ENCODE results near the gene GABPA.

The GABPA gene

GRCh38 chr21:25811186-25811585 is 76.4 kb downstream of the GABPA start:
- no peak for DNase-seq
- ATAC-seq = no peak

- ATAC-seq = no peak
Observed at GRCh38 chr21:25813917-25814316, 79.1 kb downstream of the GABPA start.

GRCh38 chr21:25818121-25818520 is 83.3 kb downstream of the GABPA start:
- ATAC-seq = no peak

More at GRCh38 chr21:25813917-25814316, 79.1 kb downstream of the GABPA start:
- DNase-seq = no peak

DNA sequence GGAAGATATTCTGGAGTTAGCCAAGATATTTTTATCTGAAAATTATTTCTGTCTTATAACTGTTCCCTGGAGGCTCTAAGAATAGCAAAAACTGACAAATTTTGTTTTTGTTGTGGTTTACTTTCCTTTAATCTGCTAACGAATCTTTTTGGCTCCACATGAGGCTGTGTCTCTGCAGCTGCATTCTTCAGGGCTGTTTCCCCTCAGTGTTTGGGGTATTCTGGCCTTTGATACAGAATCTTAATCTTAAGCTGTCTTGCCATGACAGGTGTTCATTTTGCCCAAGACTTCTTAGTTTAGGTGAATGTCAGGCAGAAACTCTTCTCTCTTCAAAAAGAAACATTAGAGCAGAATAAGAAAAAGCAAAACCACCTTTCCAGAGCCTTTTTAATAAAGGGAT is 83.8 kb downstream of the GABPA start:
- DNase-seq (no peak), ATAC-seq (no peak)

More at GRCh38 chr21:25818121-25818520, 83.3 kb downstream of the GABPA start:
- DNase-seq = no peak
